RWPE2 (cell line): Measurements from ENCODE around the gene COX7A2.

Experiments used
- ATAC-seq: fragments of 200-7000 bp; cut with Tn5 transposase; 3 replicates; pipeline ENCODE4 v1.9.1; 2021; ENCODE audit warnings: low read depth
- DNase-seq: peaks from one replicate; pipeline ENCODE4 v3.0.0-alpha.2; 2020; ENCODE audit warnings: low spot score
- H3K27ac ChIP-seq: fragments of 450-650 bp; 2 replicates; pipeline ENCODE4 v1.5.1; 2017; ENCODE audit warnings: mild to moderate bottlenecking; ENCODE audit not compliant: poor library complexity, severe bottlenecking
- H3K27me3 ChIP-seq: fragments of 250-450 bp; sonication (Bioruptor Pico); 2 replicates; pipeline ENCODE4 v1.5.1; 2021; ENCODE audit warnings: mild to moderate bottlenecking, moderate library complexity; ENCODE audit not compliant: insufficient read depth, poor library complexity, severe bottlenecking
- H3K36me3 ChIP-seq: fragments of 250-450 bp; sonication (Bioruptor Pico); 2 replicates; pipeline ENCODE4 v1.5.1; 2020; ENCODE audit warnings: low read depth, mild to moderate bottlenecking, moderate library complexity
- H3K4me1 ChIP-seq: fragments of 250-450 bp; sonication (Bioruptor Pico); 2 replicates; pipeline ENCODE4 v1.5.1; 2021; ENCODE audit warnings: mild to moderate bottlenecking, moderate library complexity; ENCODE audit not compliant: insufficient read depth, poor library complexity, severe bottlenecking
- H3K4me3 ChIP-seq: fragments of 250-450 bp; sonication (Bioruptor Pico); 2 replicates; pipeline ENCODE4 v1.5.1; 2021; ENCODE audit warnings: mild to moderate bottlenecking, moderate library complexity; ENCODE audit not compliant: severe bottlenecking
- H3K9me3 ChIP-seq: fragments of 250-450 bp; sonication (Bioruptor Pico); 2 replicates; pipeline ENCODE4 v1.5.1; 2021; ENCODE audit warnings: mild to moderate bottlenecking, moderate library complexity; ENCODE audit not compliant: severe bottlenecking
- CTCF ChIP-seq: fragments of 450-650 bp; IDR thresholded peaks from one replicate; pipeline ENCODE4 v1.5.1; 2017; ENCODE audit warnings: mild to moderate bottlenecking, moderate library complexity; ENCODE audit not compliant: poor library complexity, severe bottlenecking

COX7A2 gene

GRCh38 chr6:75266716-75267291, 23.2 kb upstream of the COX7A2 start:
- no peak overlapping the region for H3K27ac ChIP-seq
- no peak overlapping the region for H3K4me3 ChIP-seq
- H3K4me1 ChIP-seq, result peaks cover 16% of the 10 kb centered on the region
- no peaks in the 10 kb centered on the region for H3K27me3 ChIP-seq
- no peaks in the 10 kb centered on the region for H3K9me3 ChIP-seq
- peak; percentile 95 for TF ChIP-seq CTCF
- ATAC-seq (peak; percentile 72; the same call in 2 of the 3 replicates), DNase-seq (no peak)
- H3K36me3 ChIP-seq, result peaks cover 45% of the 10 kb centered on the region

- Histone ChIP-seq H3K27me3 (no peaks in the 10 kb centered on the region), H3K4me3 (no peak overlapping the region), H3K4me1 (peaks cover 9% of the 10 kb centered on the region), H3K27ac (no peak overlapping the region), H3K36me3 (peaks cover 66% of the 10 kb centered on the region), H3K9me3 (no peaks in the 10 kb centered on the region)
- DNase-seq (no peak), ATAC-seq (no peak)
- TF ChIP-seq CTCF, result no peak
Measured at GRCh38 chr6:75263401-75263750, 19.8 kb upstream of the COX7A2 start.

- peaks cover 71% of the 10 kb centered on the region for H3K36me3 ChIP-seq
- DNase-seq, result no peak
Measured at GRCh38 chr6:75262716-75263400, 19.3 kb upstream of the COX7A2 start.

GRCh38 chr6:75261299-75261698, 17.7 kb upstream of the COX7A2 start:
- no peak for TF ChIP-seq CTCF
- H3K27me3 ChIP-seq, result no peaks in the 10 kb centered on the region
- H3K36me3 ChIP-seq, result peaks cover 81% of the 10 kb centered on the region
- H3K4me3 ChIP-seq, result no peak overlapping the region
- ATAC-seq (no peak), DNase-seq (no peak)
- no peak overlapping the region for H3K27ac ChIP-seq
- H3K4me1 ChIP-seq, result no peaks in the 10 kb centered on the region
- no peaks in the 10 kb centered on the region for H3K9me3 ChIP-seq

More at GRCh38 chr6:75262716-75263400, 19.3 kb upstream of the COX7A2 start:
- no peaks in the 10 kb centered on the region for H3K27me3 ChIP-seq
- no peak overlapping the region for H3K4me3 ChIP-seq
- H3K4me1 ChIP-seq, result peaks cover 3% of the 10 kb centered on the region
- no peak for TF ChIP-seq CTCF
- no peak overlapping the region for H3K27ac ChIP-seq
- H3K9me3 ChIP-seq, result no peaks in the 10 kb centered on the region
- no peak for ATAC-seq
